Fibroblast of skin of scalp (primary cell): ENCODE measurements around the gene ENDOU.
"Not testable (repeated sequence)": the region's sequence is repeated elsewhere in the genome, so short reads cannot be mapped to it uniquely, and the experiment has no call there.

Experiments
- DNase-seq: peaks from one replicate; pipeline ENCODE4 v3.0.0-alpha.2; 2013

The ENDOU gene

DNA sequence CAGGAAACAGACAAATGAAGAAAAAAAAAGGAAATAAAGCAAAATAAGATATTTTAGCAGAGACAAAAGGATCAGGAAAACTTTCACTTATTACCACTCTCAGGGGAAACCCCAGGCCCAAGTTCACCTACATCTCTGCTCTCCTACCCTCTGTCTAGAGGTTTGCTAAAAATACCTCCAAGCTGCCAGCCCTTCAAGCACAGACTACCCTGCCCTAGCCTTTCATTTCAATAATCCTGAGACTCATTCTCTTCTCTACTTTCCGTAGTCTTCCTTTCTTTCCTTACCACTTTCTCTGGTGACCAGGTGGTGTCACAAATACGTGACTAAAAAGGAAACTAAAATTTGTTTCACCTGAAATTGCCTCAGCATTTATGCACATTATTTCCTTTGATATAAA, 53.2 kb downstream of the ENDOU start:
- DNase-seq = no peak

DNA sequence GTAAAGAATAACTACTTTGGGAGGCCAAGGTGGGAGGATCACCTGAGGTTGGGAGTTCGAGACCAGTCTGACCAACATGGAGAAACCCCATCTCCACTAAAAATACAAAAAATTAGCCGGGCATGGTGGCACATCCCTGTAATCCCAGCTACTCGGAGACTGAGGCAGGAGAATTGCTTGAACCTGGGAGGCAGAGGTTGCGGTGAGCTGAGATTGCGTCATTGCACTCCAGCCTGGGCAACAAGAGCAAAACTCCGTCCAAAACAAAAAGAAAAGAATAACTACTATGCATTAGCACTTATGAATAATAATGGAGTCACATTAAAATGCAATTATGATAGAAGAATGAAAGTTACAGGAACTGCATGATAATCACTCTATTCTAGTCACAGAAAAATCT, 57.4 kb downstream of the ENDOU start:
- not testable (repeated sequence) for DNase-seq
